IPS-15b (cell line): ENCODE data around the gene C11orf86.
"Not testable (repeated sequence)": the region's sequence is repeated elsewhere in the genome, so short reads cannot be mapped to it uniquely, and the experiment has no call there.

Source experiments
- H3K27me3 ChIP-seq: one replicate; pipeline ENCODE4 v1.6.1; 2013; ENCODE audit warnings: low read length; ENCODE audit not compliant: control insufficient read depth, insufficient read depth
- H3K36me3 ChIP-seq: one replicate; pipeline ENCODE4 v1.6.1; 2013; ENCODE audit warnings: low read length; ENCODE audit not compliant: control insufficient read depth, insufficient read depth
- H3K4me1 ChIP-seq: one replicate; pipeline ENCODE4 v1.6.1; 2013; ENCODE audit warnings: mild to moderate bottlenecking, low read length; ENCODE audit not compliant: control insufficient read depth, insufficient read depth
- H3K4me3 ChIP-seq: one replicate; pipeline ENCODE4 v1.5.1; 2013; ENCODE audit warnings: low read depth, low read length
- H3K9ac ChIP-seq: one replicate; pipeline ENCODE4 v1.6.1; 2013; ENCODE audit warnings: low read depth, mild to moderate bottlenecking, low read length
- H3K9me3 ChIP-seq: one replicate; pipeline ENCODE4 v1.6.1; 2013; ENCODE audit warnings: mild to moderate bottlenecking, low read length; ENCODE audit not compliant: control insufficient read depth, insufficient read depth

Gene C11orf86

GRCh38 chr11:67001332-67001731 is 26.2 kb downstream of the C11orf86 start:
- no peaks in the 10 kb centered on the region for H3K27me3 ChIP-seq
- H3K4me3 ChIP-seq, result no peak overlapping the region
- H3K36me3 ChIP-seq, result no peaks in the 10 kb centered on the region
- H3K4me1 ChIP-seq, result peaks cover 2% of the 10 kb centered on the region
- no peak overlapping the region for H3K9ac ChIP-seq
- H3K9me3 ChIP-seq, result no peaks in the 10 kb centered on the region

DNA sequence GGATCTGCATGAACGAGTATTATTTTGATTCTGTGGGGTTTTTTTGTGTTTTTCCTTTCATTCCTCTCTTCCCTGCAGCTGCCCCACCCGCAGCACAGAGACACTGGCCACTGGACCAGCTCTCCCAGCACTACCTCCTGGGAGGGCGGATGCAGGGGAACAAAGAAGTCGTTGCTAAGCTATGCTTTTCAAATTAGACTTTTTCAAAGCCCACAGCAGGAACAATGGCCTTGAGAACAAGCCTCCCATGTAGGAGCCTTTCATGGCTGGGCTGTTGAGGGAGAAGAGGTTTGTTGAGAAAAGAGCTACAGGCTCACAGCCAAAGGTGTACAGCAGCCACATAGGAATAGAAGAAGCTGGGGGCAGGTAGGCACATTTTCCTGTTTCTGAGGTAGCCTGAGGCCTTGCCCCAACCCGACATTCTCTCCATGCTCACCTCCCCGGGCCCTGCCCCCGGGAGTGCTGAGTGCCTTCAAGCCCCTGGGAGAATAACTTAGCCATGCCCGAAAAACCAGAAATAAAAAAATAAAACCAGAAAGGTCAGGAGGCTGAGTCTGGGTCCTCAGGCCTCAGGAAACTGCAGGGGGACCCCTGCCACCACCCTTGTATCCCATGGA is 27.3 kb downstream of the C11orf86 start:
- no peaks in the 10 kb centered on the region for H3K9me3 ChIP-seq
- H3K36me3 ChIP-seq, result no peaks in the 10 kb centered on the region
- no peak overlapping the region for H3K4me3 ChIP-seq
- H3K27me3 ChIP-seq, result no peaks in the 10 kb centered on the region
- H3K4me1 ChIP-seq, result peaks cover 8% of the 10 kb centered on the region
- H3K9ac ChIP-seq, result no peak overlapping the region

DNA sequence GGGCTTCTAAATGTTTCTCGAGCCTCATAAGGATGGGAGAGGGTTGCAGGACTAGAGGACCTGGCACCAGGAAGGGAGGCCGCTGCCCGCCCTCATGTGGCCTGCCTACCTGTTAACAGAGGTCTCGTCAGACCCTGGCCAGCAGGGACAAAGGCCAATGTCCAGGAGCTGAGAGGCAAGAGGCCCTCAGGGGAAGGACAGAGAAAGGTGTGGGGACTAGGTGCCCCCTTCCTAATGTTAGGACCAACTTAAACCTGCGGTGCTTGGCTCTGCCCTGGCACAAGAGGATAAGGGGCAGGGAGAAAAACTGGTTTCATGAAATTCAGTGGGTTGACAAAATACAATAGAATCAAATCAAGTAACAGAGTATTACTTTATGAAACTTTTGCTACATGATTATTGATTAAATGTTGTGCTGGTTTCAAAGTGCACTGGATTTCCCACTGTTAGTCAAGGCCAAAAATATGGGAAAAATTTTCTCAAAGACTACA is 27.9 kb downstream of the C11orf86 start:
- no peaks in the 10 kb centered on the region for H3K9me3 ChIP-seq
- no peaks in the 10 kb centered on the region for H3K36me3 ChIP-seq
- H3K4me3 ChIP-seq, result no peak overlapping the region
- H3K27me3 ChIP-seq, result no peaks in the 10 kb centered on the region
- H3K9ac ChIP-seq, result no peak overlapping the region
- H3K4me1 ChIP-seq, result peaks cover 8% of the 10 kb centered on the region

DNA sequence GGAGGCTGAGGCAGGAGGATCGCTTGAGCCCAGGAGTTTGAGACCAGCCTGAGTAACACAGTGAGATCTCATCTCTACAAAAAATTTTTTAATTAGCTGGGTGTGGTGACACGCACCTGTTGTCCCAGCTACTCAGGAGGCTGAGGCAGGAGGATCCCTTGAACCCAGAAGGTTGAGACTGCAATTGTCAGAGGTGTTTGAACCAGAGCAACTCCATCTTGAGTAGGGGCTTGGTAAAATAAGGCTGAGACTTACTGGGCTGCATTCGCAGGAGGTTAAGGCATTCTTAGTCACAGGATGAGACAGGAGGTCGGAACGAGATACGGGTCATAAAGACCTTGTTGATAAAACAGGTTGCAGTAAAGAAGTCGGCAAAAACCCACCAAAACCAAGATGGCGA is 30.1 kb downstream of the C11orf86 start:
- H3K4me3 ChIP-seq, H3K27me3 ChIP-seq, H3K9me3 ChIP-seq, H3K9ac ChIP-seq, H3K4me1 ChIP-seq, H3K36me3 ChIP-seq: not testable (repeated sequence)

DNA sequence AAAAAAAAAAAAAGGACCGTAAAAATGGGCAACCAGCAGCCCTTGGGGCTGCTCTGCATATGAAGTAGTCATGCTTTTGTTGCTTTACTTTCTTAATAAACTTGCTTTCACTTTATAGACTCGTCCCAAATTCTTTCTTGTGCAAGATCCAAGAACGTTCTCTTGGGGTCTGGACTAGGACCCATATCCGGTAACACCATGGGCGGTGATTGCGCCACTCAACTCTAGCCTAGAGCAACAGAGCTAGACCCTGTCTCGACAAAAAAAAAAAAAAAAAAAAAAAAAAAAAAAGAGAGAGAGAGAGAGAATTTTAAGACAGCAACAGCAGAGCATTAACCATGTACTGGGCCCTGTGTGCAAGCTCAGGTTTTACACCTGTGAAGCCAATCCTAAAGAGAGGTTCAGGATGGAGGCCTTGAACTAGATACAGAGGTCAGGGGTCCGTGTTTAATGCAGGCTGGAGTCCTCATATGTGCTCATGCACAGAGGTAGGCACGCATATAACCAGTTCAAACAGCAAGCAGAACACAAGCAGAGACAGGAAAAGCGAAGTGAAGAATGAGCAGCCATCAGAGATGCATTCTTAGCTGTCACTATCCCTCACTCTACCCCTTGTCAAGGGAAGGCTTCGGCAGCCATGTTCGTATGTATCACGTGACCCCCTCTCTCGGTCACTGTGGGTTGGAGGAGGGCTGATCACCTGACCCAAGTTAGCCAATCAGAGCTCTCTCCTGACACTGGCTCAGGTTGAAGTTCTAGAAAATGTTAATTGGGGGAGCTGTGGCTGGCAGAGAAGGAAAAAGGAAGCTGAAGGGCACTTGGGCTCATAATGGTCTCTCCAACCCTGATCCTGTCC is 31.2 kb downstream of the C11orf86 start:
- no peaks in the 10 kb centered on the region for H3K36me3 ChIP-seq
- H3K9ac ChIP-seq, result peak overlapping the region; percentile 40
- H3K4me3 ChIP-seq, result no peak overlapping the region
- peaks cover 8% of the 10 kb centered on the region for H3K4me1 ChIP-seq
- H3K27me3 ChIP-seq, result no peaks in the 10 kb centered on the region
- no peaks in the 10 kb centered on the region for H3K9me3 ChIP-seq

GRCh38 chr11:67007126-67007525 is 32.0 kb downstream of the C11orf86 start:
- Histone ChIP-seq H3K9me3 (no peaks in the 10 kb centered on the region), H3K27me3 (no peaks in the 10 kb centered on the region), H3K4me3 (no peak overlapping the region), H3K36me3 (no peaks in the 10 kb centered on the region), H3K9ac (peak overlapping the region; percentile 40), H3K4me1 (peaks cover 8% of the 10 kb centered on the region)

- Histone ChIP-seq H3K27me3 (no peaks in the 10 kb centered on the region), H3K4me1 (peaks cover 5% of the 10 kb centered on the region), H3K9me3 (no peaks in the 10 kb centered on the region), H3K36me3 (peaks cover 4% of the 10 kb centered on the region), H3K4me3 (no peak overlapping the region), H3K9ac (no peak overlapping the region)
Observed at GRCh38 chr11:67010296-67010905, 35.3 kb downstream of the C11orf86 start.

DNA sequence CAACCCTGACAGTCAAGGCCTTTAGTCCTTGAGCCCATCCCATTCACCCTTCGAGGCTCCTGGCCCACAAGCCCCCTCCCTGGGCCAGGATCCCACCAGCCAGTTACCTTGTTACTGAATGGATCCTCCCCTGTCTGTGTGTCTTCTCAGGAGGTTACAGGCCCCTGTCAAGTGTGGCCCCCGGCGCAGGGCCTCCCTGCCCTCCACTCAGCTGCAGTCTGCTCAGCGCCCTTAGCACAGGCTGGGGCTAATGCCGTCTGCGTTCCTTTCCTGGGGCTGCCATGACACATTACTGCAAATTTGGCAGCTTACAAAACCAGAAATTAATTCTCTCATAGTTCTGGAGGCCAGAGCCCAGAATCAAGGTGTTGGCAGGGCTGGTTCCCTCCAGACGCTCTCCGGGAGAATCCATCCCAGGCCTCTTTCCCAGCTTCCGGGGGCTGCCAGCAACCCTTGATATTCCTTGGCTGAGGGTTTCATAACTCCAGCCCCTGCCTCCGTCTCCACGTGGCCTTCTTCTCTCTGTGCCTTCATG is 38.5 kb downstream of the C11orf86 start:
- Histone ChIP-seq H3K4me3 (no peak overlapping the region), H3K27me3 (no peaks in the 10 kb centered on the region), H3K9me3 (no peaks in the 10 kb centered on the region), H3K4me1 (no peaks in the 10 kb centered on the region), H3K9ac (no peak overlapping the region), H3K36me3 (peaks cover 4% of the 10 kb centered on the region)

- Histone ChIP-seq H3K4me1 (no peaks in the 10 kb centered on the region), H3K9ac (no peak overlapping the region), H3K36me3 (peaks cover 4% of the 10 kb centered on the region), H3K27me3 (no peaks in the 10 kb centered on the region), H3K4me3 (no peak overlapping the region), H3K9me3 (no peaks in the 10 kb centered on the region)
Observed at GRCh38 chr11:67014343-67014742, 39.2 kb downstream of the C11orf86 start.

DNA sequence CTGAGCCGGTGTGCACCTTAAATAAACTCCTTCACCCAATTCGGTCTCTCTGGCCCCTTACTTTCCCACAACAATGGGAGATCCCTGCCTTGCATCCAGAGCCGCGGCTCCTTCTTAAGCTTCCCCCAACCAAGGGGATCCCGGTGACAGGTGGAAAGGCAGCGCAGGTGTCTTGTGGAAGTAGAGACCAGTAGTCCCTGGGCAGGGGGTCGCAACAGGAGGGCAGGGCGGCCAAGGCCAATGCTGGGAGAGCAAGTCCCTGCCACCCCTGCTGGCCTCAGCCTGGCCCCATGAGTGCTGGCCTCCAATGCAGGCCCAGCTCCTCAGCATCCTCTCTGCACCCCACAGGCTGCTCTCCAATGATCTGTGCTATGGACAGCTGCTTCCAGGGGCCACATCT is 39.9 kb downstream of the C11orf86 start:
- no peak overlapping the region for H3K9ac ChIP-seq
- H3K4me1 ChIP-seq, result no peaks in the 10 kb centered on the region

DNA sequence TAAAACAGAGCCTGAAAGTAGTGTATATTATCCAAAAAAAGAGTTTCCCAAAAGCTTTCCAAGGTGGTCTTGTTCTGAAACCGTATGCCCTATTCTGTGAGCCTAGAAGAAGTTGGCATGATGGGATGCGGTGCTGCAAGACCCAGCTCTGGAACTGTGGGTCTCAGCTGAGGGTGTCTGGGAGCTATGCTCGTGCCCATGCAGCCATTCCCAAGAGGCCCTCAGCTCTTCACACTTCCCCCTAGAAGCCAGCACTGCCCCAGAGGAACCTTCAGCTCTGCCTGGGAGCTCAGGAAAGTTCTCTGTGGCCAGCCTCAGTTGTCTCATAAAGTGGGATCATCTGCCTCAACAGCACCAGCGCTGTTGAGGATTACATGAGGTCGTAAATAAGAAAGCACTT is 41.4 kb downstream of the C11orf86 start:
- Histone ChIP-seq H3K9me3 (no peaks in the 10 kb centered on the region), H3K9ac (no peak overlapping the region), H3K4me3 (no peak overlapping the region), H3K27me3 (no peaks in the 10 kb centered on the region), H3K36me3 (peaks cover 4% of the 10 kb centered on the region), H3K4me1 (peaks cover 1% of the 10 kb centered on the region)

More for the DNA sequence above, 39.9 kb downstream of the C11orf86 start:
- Histone ChIP-seq H3K36me3 (peaks cover 4% of the 10 kb centered on the region), H3K27me3 (no peaks in the 10 kb centered on the region), H3K4me3 (no peak overlapping the region), H3K9me3 (no peaks in the 10 kb centered on the region)
